Lung (tissue), 12 donors: ENCODE results near the gene SLC22A12. TPM values are rescaled to one million over a fixed set of nuclear protein-coding genes. Genes with fewer than 3 reads are reported as not detected.

Source experiments
- ATAC-seq: fragments of 200-7000 bp; cut with Tn5 transposase; one replicate; pipeline ENCODE4 v1.9.1; 2020; ENCODE audit warnings: moderate number of reproducible peaks; ENCODE audit not compliant: insufficient read depth, low FRiP score
- DNase-seq, 3 donors: peaks; one replicate each; pipeline ENCODE4 v3.0.0-alpha.2; 2013 to 2017
- H3K27ac ChIP-seq, 2 donors: one replicate each; pipeline ENCODE4 v1.5.1; 2013; ENCODE audit warnings: mild to moderate bottlenecking in 2 of 2, moderate library complexity in 2 of 2, control low read depth in 1 of 2, inconsistent platforms in 1 of 2, low read depth in 1 of 2, low read length in 1 of 2
- H3K27me3 ChIP-seq, 3 donors: one replicate each; pipeline ENCODE4 v1.5.1; 2013; ENCODE audit warnings: low read length in 2 of 3; ENCODE audit not compliant: control insufficient read depth in 3 of 3, insufficient read depth in 3 of 3
- H3K36me3 ChIP-seq, 4 donors: one replicate each; pipeline ENCODE4 v1.5.1; 2013; ENCODE audit warnings: low read length in 4 of 4, mild to moderate bottlenecking in 1 of 4, moderate library complexity in 1 of 4; ENCODE audit not compliant: control insufficient read depth in 4 of 4, insufficient read depth in 4 of 4
- H3K4me1 ChIP-seq, 5 donors: one replicate each; pipeline ENCODE4 v1.5.1; 2013; ENCODE audit warnings: low read length in 5 of 5, mild to moderate bottlenecking in 2 of 5, moderate library complexity in 1 of 5; ENCODE audit not compliant: control insufficient read depth in 5 of 5, insufficient read depth in 5 of 5
- H3K4me3 ChIP-seq: one replicate; pipeline ENCODE4 v1.5.1; 2013; ENCODE audit warnings: mild to moderate bottlenecking, control low read depth, moderate library complexity
- H3K9ac ChIP-seq, 2 donors: one replicate each; pipeline ENCODE4 v1.5.1; 2013; ENCODE audit warnings: low read length in 2 of 2, control low read depth in 1 of 2; ENCODE audit not compliant: insufficient read depth in 1 of 2
- H3K9me3 ChIP-seq, 4 donors: one replicate each; pipeline ENCODE4 v1.5.1; 2013; ENCODE audit warnings: low read length in 3 of 4, mild to moderate bottlenecking in 1 of 4, moderate library complexity in 1 of 4; ENCODE audit not compliant: control insufficient read depth in 4 of 4, insufficient read depth in 3 of 4
- WGBS, 2 donors: extraction: QIAGEN DNeasy Blood & Tissue Kit; methylation state at CpG; one replicate each; pipeline ENCODE4 v1.1.7; 2013; 5-methylcytosine and 5-hydroxymethylcytosine counted together
- polyA plus RNA-seq, 2 donors: library from polyadenylated mRNA; stranded (reverse); fragments of 200-250 nt; gene quantifications; one replicate each; pipeline ENCODE4 v1.2.1, GENCODE V29; 2013
- total RNA-seq, 2 donors: library from RNA; depleted of rRNA in 1 of 2; stranded (reverse); fragments of >200 nt in 1 of 2; gene quantifications; one replicate each; pipeline ENCODE4 v1.2.1, GENCODE V29; 2014 to 2021
- TF ChIP-seq, protein P1 (sequence below): IDR thresholded peaks from 2 replicates; pipeline ENCODE4 v1.5.1; 2012; ENCODE audit warnings: mild to moderate bottlenecking; ENCODE audit errors: control extremely low read depth, extremely low read depth
- donor health status: control.
- donor health status: control.
- donor health status: Bipolar disorder and iron deficiency.
- donor health status: healthy.
- donor health status: DM: yes; HTN: yes; CAD: no.

Gene SLC22A12
- total and polyA plus RNA-seq, 4 donors, result not detected

DNA sequence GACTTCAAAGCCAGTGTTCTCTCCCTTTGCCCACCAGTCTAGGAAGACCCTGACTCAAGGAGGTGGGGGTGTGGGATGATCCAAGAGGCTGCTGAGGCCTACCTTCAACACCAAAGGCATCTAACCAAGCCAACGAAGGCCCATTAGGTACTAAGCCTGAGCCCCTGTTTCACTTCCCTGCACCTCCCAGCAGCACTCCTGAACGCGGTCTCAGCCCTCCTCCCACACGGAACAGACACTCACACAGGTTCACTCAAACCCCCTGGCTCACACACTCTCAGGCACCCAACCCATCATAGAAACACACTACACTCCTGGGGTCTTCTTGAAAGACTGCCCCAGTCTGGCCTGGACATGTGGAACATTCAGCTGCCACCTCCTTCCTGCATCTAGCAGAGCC lies 40.7 kb downstream of the SLC22A12 start:
- no peak for ATAC-seq
- H3K9ac ChIP-seq, result no peak overlapping the region
- H3K4me1 ChIP-seq, result peaks cover 0 to 2% (median 0%) of the 10 kb centered on the region in 5 donors
- 83 to 93% methylated on average over 4 of the region's 4 CpGs for WGBS, 2 donors
- H3K4me3 ChIP-seq, result no peak overlapping the region
- no peak overlapping the region for H3K27ac ChIP-seq
- no peak for DNase-seq
- TF ChIP-seq, protein P1, sequence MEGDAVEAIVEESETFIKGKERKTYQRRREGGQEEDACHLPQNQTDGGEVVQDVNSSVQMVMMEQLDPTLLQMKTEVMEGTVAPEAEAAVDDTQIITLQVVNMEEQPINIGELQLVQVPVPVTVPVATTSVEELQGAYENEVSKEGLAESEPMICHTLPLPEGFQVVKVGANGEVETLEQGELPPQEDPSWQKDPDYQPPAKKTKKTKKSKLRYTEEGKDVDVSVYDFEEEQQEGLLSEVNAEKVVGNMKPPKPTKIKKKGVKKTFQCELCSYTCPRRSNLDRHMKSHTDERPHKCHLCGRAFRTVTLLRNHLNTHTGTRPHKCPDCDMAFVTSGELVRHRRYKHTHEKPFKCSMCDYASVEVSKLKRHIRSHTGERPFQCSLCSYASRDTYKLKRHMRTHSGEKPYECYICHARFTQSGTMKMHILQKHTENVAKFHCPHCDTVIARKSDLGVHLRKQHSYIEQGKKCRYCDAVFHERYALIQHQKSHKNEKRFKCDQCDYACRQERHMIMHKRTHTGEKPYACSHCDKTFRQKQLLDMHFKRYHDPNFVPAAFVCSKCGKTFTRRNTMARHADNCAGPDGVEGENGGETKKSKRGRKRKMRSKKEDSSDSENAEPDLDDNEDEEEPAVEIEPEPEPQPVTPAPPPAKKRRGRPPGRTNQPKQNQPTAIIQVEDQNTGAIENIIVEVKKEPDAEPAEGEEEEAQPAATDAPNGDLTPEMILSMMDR, result no peak
- H3K27me3 ChIP-seq, result peaks cover 0 to 18% (median 0%) of the 10 kb centered on the region in 3 donors
- peaks cover 0 to 3% (median 0%) of the 10 kb centered on the region in 4 donors for H3K9me3 ChIP-seq
- H3K36me3 ChIP-seq, result peaks cover 0 to 20% (median 8%) of the 10 kb centered on the region in 4 donors

GRCh38 chr11:64632237-64632636 lies 41.2 kb downstream of the SLC22A12 start:
- Histone ChIP-seq H3K4me3 (no peak overlapping the region), H3K27me3 (peaks cover 0 to 18% (median 0%) of the 10 kb centered on the region in 3 donors), H3K4me1 (peaks cover 0 to 6% (median 0%) of the 10 kb centered on the region in 5 donors), H3K9me3 (peaks cover 0 to 3% (median 0%) of the 10 kb centered on the region in 4 donors), H3K9ac (no peak overlapping the region), H3K27ac (no peak overlapping the region), H3K36me3 (peaks cover 0 to 20% (median 8%) of the 10 kb centered on the region in 4 donors)
- ATAC-seq, result no peak
- WGBS, 2 donors, result 80 to 95% methylated on average over 6 of the region's 6 CpGs
- TF ChIP-seq, protein P1, result no peak
- no peak for DNase-seq

DNA sequence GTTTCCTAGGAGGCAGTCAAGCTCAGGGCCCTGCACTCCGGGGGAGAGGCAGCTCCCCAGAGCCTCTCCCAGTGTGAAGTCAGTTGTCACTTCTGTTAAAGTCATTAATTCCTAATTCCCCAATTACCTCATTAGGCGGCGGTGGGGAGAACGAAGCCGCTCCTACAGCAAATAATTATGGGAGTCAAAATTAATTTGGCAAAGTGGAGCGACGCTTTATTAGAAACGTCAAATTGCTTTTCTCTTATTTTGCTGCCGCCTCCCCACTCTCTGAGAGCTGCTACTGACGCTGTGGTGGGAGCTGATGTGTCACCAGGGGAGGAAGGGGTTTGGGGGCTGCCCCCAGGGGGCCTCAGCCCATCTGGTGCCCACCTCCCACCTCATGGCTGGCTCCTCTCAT lies 41.6 kb downstream of the SLC22A12 start:
- 90 to 95% methylated on average over 10 of the region's 10 CpGs for WGBS, 2 donors
- TF ChIP-seq, protein P1, result no peak

GRCh38 chr11:64633555-64634159 lies 42.6 kb downstream of the SLC22A12 start:
- Histone ChIP-seq H3K4me1 (peaks cover 0 to 15% (median 0%) of the 10 kb centered on the region in 5 donors), H3K27me3 (peaks cover 0 to 27% (median 0%) of the 10 kb centered on the region in 3 donors)
- DNase-seq, result no peak

More for the DNA sequence above, 41.6 kb downstream of the SLC22A12 start:
- ATAC-seq (no peak), DNase-seq (no peak)
- H3K9ac ChIP-seq, result no peak overlapping the region
- peaks cover 0 to 20% (median 8%) of the 10 kb centered on the region in 4 donors for H3K36me3 ChIP-seq
- peaks cover 0 to 21% (median 0%) of the 10 kb centered on the region in 3 donors for H3K27me3 ChIP-seq
- peaks cover 0 to 8% (median 0%) of the 10 kb centered on the region in 5 donors for H3K4me1 ChIP-seq
- H3K4me3 ChIP-seq, result no peak overlapping the region
- H3K9me3 ChIP-seq, result peaks cover 0 to 3% (median 0%) of the 10 kb centered on the region in 4 donors
- no peak overlapping the region for H3K27ac ChIP-seq

More at GRCh38 chr11:64633555-64634159, 42.6 kb downstream of the SLC22A12 start:
- H3K9me3 ChIP-seq, result peaks cover 0 to 3% (median 0%) of the 10 kb centered on the region in 4 donors
- no peak for ATAC-seq
- WGBS, 2 donors, result 58 to 74% methylated on average over 7 of the region's 7 CpGs
- no peak overlapping the region for H3K9ac ChIP-seq
- H3K27ac ChIP-seq, result no peak overlapping the region
- no peak overlapping the region for H3K4me3 ChIP-seq
- peaks cover 0 to 16% (median 7%) of the 10 kb centered on the region in 4 donors for H3K36me3 ChIP-seq
- TF ChIP-seq, protein P1, result no peak
